HG03060 (cell line): ENCODE measurements around the gene GNS.
A peak's percentile ranks its signal among the peaks of the same experiment; 100 is the strongest.

Experiments
- ATAC-seq: cut with Tn5 transposase; IDR thresholded peaks from one replicate; pipeline ENCODE4 v1.9.1; 2021; ENCODE audit warnings: low read depth, moderate number of reproducible peaks; ENCODE audit not compliant: unreplicated experiment

The GNS gene

DNA sequence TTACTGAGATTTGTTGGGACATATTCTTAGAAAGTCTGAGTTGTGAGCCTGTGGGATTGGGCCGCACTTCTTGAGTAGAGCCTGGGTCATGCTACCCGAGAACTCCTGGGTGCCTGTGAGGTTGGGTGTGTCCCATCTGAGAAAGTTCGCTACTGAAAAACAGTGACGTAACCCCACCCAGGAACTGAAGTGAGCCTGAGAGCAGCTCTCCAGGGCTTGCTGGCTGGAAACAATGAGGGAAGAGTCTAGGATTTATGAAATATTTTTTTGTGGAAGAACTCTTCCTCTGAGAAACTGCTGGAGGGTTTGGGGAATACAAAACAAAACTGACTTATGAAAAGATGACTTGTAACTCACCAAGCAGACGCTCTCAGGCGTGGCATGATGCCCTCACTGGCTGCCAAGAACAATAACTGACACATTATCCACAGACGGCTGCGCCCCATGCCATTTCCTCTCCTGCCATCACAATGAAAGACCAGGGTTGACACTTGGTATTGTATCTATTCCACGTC, 79.7 kb downstream of the GNS start:
- no peak for ATAC-seq

- no peak for ATAC-seq
Measured at GRCh38 chr12:64678835-64679234, 80.4 kb downstream of the GNS start.

GRCh38 chr12:64678248-64678647, 81.0 kb downstream of the GNS start:
- ATAC-seq = no peak

DNA sequence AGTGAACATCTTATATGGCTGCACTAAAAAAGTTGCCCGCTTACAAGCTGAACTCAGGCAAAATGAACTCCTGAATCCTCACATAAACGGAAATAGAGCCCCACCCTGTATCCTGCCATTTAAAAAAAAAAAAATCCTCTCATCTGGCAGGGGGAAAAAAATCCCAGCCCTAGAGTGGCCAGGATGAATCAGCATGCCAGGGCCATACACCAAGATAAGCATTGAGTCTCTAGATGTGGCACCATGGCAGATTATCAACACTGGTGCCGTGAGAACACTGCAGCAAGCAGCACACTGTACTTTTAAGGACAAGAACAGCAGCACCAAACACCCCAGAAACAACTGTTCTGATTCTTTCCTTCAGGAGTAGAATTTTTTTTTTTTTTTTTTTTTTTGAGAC, 83.4 kb downstream of the GNS start:
- ATAC-seq = no peak

DNA sequence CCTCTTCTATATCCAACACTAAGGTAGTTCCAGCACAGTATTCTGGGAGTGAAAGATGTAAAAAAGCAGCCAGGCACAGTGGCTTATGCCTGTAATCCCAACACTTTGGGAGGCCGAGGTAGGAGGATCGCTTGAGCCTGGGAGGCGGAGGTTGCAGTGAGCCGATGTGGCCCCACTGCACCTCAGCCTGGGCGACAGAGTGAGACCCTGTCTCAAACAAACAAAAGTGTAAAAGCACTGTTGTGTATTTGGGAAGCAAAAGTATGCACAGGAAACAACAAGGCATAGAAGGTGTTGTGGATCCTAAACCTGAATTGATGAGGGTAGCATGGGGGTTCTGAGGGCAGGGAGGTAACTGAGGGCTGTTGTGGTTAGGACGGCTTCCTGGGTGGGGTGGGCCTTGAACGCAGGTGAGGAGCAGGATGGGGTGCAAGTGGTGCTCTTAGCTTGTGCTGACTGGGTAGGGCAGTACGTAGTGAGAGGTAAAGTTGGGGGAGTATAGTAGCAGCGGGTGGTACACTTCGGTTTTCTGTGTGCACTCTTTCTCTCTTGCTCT, 84.8 kb downstream of the GNS start:
- no peak for ATAC-seq

GRCh38 chr12:64673490-64674169, 85.6 kb downstream of the GNS start:
- ATAC-seq = no peak

GRCh38 chr12:64672925-64673409, 86.2 kb downstream of the GNS start:
- no peak for ATAC-seq

DNA sequence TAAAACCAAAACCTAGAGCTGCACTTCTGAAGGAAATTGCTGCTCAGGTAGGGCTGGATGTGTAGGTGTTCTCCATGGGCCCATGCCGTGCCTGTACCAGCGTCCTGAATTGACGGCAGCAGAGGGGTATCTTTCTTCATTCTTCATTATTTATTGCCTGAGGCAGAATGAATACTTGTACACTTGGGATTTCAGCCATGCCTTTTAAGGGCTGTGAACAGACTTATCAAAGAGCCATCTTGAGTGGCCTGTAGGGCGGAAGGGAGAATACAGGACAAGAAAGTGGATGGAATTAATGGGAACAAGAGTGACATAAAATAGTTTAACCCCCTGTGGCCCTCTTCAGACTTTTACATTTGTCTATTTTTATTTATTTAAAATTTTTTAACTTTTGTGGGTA, 87.5 kb downstream of the GNS start:
- ATAC-seq = no peak

DNA sequence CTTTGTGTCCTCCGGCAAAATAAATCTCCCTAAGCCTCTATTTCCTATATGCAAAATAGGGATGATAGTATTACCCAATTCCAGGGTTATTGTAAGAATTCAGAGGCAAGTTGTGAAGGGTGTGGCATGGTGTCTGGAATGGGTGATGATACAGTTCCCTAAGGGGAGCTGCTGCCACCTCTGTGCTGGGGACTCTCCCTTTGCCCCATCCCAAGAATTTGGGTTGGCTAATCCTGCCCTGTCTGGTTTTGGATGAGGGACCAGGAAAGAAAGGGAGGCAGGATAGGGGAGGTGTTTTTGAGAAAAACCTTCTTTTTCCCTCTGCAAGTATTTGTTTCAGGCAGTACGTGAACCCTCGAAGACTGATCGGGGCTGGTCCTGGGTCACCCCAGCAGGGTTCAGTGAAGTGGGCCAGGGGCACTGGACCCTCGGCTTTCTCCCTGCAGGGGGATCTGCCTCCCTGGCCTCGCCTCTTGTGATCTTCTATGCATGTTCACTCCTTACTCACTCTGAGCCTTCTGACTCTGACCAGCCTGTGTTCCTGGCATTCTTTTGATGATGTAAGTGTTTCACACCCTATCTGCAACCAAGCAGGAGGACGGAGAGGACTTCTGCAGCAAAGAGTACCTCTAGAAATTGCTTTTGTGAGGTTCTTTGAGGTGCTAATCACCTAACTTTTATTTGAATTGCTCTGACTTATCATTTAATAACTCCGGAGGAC, 88.1 kb downstream of the GNS start:
- ATAC-seq = no peak

GRCh38 chr12:64670019-64670418, 89.2 kb downstream of the GNS start:
- no peak for ATAC-seq

DNA sequence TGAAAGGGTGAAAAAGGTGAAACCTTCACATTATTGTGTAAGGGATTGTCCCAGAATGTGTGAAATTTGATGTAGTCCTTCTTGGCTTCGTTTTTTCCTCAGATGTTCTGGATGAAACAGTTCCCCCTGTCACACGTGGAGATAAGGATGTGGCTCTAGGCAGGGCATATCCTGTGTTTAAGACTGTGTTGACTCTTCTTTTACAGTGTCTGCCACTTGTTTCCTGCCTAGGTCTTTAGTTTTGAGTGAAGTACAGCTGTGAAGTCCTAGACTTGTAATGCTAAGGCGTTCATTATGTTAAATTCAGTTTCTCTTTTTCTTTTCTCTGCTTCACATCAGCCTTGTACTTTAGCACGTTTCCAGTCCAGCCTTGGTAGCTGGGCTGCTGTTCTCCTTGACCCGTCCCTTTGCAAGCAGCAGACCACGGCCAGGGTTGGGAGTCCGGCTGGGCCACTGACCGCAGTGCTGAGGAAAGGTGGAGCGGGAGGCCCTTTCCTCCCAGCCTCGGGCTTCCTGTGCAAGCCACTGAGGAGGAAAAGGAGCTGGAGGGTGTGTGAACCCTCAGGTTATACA, 89.8 kb downstream of the GNS start:
- ATAC-seq = peak; percentile 53

GRCh38 chr12:64667793-64668192, 91.4 kb downstream of the GNS start:
- no peak for ATAC-seq

- ATAC-seq = no peak
Measured at GRCh38 chr12:64666054-64666914, 92.9 kb downstream of the GNS start.

- peak; percentile 38 for ATAC-seq
Measured at GRCh38 chr12:64665514-64665913, 93.7 kb downstream of the GNS start.
